ENCODE results near the gene MGMT.

The MGMT gene

GRCh38 chr10:129522041-129522585 lies 55.1 kb downstream of the MGMT start:
- no peak for DNase-seq

DNA sequence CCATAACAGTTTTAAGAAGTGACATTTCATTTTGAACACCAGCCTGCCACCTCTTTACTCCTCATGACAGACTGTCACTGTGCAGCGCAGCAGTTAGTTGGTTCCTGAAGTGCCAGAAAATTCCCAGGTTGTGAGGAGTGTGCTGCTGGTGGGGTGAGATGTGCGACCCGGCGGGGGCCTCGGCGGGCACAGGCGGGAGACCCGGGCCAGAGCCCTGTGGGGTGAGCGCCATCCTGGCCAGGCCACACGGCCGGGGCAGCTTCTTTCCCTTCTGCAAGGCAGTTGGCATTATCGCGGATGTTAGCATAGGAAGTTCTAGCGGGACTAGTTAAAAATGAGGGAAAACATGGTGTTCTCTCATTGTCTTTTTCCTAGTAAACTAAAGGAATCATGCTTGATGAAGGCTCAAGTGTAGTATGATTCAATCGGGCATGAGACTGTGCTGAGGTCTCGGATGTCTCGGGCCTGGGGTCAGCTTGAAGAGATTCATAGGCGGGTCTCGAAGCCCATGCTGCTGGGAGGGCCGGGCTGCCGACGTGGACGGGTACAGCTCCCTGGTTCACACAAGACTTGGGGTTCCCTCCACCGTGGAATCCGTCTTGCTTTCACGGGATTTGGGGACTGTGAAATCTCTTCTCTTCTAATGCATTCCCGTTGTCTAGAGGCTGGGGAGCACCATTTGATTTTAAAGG lies 56.1 kb downstream of the MGMT start:
- no peak for DNase-seq

- no peak for DNase-seq
These were observed 56.8 kb downstream of the MGMT start for GRCh38 chr10:129523723-129524316.

DNA sequence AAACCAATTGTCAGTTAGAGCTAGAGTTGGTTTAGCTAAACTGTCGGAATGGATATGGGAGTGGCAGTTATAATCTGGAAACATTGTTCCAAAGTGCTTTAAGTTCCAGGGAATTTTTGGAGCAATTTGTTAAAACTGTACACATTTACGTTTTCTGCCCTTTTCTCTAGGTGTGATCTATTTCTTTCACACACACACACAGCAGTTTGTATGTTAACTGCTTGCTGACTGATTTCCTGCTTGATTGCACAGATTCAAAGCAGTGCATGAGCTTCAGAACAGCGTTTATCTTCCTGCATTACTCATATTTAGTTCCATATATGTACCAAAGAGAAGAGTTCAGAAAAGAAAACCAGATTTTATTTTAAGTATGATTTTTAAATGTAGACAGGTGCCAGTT lies 57.9 kb downstream of the MGMT start:
- DNase-seq = no peak

- DNase-seq = no peak
These were observed 58.4 kb downstream of the MGMT start for GRCh38 chr10:129525401-129525801.

- DNase-seq = no peak
These were observed 59.9 kb downstream of the MGMT start for GRCh38 chr10:129526943-129527342.

DNA sequence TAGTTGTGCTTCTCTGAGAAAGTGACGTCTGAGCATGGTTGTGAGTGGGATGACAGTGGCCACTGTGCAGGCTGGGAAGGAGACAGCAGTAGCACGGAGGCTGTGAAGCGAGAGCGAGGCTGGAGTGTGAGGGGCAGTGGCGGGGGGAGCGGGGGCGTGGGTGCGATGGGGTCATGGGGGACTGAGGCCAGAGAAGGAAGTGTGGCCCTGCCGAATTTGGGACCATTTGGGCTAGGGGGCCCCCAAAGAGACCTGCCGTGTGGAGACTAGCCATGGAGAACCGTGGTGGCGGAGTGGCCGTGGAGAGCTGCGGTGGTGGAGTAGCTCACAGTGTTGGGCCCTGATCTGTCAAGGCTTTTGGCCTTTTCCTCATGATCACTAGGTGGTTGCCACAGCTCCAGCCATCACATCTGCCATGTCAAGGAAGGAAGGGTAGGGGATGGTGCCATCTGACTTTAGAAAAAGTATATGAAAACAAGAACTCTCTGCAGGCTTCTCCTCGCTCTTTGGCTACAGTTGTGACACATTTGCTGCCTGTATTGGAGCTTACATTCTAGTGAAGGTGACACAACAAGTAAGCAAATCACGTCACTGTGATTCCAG lies 61.4 kb downstream of the MGMT start:
- no peak for DNase-seq

DNA sequence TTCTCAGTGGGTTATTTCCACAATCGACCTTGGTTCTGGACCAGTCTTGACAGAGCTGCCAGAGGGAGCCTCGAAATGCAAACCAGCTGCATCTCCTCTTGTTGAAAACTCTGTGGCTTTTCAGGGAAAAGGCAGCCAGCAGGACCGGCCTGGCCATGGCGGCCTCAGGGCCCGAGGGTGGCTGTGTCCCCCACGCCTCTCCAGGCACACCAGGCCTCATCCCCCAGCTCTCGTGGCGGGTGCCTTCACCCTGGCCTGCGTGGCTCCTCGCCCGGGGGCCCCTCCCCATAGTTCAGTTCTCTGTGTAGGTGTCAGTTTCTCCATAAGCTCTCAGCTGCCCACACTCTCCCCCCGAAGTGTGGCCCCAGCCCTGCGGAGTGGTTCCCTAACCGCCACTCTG lies 63.5 kb downstream of the MGMT start:
- DNase-seq = no peak

GRCh38 chr10:129531195-129531968 lies 64.3 kb downstream of the MGMT start:
- DNase-seq = no peak

DNA sequence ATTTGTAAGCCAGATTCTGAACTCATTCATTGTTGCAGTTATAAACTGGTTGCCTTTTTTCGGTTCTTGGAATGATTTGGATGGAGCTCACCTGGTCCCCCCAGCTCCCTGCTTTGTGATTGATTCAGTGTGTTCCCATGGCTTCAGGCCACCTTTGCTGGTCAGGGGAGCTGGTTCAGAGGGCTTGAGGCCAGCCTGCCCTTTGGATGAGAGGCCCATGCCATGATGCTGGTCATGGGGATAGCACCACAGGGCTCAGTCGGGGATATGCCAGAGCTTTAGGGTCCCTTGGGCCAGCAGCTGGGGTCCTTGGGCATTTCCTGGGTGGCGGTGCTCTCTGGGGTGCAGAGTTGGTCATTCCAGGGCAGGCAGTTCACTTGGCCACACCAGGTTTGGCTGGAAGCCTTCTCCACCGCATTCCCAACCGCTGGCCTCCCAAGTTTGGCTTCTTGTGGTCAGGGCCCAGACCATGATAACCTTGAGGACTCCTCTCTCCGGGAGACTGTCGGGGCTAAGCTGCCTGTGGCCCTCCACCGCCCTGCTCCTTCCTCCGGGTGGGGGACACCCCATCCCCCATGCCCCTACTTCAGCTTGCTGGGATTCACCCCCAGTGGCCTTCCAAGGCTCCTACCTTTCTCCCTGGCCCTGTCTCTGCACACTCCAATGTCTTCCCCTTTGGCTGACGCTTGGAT lies 65.1 kb downstream of the MGMT start:
- DNase-seq = no peak

DNA sequence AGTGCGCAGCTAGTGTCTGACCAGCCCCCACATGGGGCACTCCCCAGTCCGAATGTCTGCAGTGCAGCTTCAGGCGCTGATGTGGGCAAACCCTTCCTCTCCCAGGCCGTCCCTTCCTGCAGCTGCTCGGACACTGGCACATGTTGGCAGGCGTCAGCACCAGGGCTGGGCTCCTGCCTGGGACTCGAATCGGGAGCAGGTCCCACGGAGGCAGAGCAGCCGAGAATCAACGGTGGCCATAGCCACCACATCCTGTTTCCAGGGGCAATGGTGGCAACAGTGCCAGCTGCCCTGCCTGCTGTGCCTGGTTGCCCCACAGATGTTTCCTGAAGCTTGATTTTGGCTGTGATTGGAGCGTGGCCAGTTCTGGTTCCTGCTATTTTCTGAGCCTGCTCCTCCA lies 65.8 kb downstream of the MGMT start:
- no peak for DNase-seq

DNA sequence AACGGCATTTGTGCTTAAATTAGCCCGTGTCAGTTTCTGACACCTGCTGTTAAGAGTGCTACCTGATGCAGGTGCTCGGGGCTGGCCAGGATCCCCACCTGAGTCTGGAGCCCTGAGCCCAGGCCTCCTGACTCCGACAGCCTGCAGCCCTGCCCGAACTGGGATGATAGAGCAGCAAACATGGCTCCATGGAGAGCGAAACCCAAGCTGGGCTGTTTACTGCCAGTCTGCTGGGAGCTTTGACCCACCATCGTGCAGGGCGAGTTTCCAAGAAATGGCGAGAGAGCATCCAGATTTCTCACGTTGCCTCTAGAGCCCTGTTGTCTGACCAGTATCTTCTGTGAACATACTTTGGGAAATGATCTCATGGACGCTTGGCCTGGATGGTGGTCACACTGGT lies 66.2 kb downstream of the MGMT start:
- DNase-seq = no peak

GRCh38 chr10:129534826-129535225 lies 67.8 kb downstream of the MGMT start:
- no peak for DNase-seq

GRCh38 chr10:129536336-129536735 lies 69.3 kb downstream of the MGMT start:
- DNase-seq = no peak

- no peak for DNase-seq
These were observed 70.1 kb downstream of the MGMT start for GRCh38 chr10:129537151-129537550.

- no peak for DNase-seq
These were observed 71.2 kb downstream of the MGMT start for GRCh38 chr10:129538236-129538635.

GRCh38 chr10:129541200-129541599 lies 74.2 kb downstream of the MGMT start:
- no peak for DNase-seq

- DNase-seq = no peak
These were observed 74.9 kb downstream of the MGMT start for GRCh38 chr10:129541748-129542487.

- no peak for DNase-seq
These were observed 75.5 kb downstream of the MGMT start for GRCh38 chr10:129542589-129542988.

DNA sequence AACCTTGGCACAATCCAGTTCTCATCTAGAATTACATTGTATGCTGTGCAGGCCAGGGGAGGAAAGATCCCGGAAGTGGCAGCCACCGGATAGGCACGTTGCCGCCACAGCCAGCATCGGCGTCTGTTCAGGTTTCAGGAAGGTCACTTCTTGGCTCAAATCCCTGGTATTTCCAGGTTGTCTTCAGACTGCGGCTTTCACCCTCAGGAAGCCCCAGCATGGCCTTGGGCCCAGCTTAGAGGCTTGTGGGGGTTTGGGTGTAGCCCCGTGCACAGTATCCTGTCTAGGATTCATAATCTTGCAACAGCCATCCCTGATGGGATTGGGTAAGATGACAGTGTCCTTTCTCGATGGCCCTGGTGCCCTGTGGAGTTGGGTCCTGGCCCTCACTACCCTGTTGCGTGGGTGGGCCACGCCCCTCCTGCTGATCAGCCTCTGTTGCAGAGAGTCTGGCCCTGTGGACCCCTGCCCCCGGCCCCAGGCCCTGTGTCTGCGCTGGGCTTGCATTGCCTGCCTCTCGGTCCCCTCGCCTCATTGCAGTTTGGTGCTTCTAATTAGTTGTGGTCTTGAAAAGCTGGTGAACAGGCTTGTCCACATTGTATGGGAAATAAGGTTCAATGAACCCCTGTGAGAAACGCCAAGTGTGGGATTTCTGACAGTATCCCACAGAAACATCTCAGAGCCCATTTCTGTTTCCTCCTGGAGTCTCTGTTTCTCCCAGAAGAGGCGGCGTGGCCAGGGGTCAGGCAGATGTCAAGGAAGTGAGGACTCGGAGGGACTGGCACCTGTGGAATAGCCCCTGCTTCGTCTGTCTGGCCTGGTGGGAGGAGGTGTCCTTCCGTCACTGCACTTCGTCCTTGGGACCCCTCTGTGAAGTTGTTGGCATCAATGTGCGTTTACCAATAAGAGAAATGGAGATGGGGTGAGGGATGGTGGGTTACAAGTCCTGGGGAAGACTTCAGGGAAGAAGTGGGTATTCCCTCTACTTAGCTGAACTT lies 77.5 kb downstream of the MGMT start:
- DNase-seq = no peak

- DNase-seq = no peak
These were observed 78.2 kb downstream of the MGMT start for GRCh38 chr10:129545261-129545660.
